HG03457 (cell line): Measurements from ENCODE around the gene ARHGEF17.
"Not testable (repeated sequence)": the region's sequence is repeated elsewhere in the genome, so short reads cannot be mapped to it uniquely, and the experiment has no call there.

Experiments
- ATAC-seq: cut with Tn5 transposase; IDR thresholded peaks from one replicate; pipeline ENCODE4 v1.9.1; 2021; ENCODE audit warnings: moderate number of reproducible peaks; ENCODE audit not compliant: unreplicated experiment

ARHGEF17 gene

GRCh38 chr11:73308003-73308960, at the start of gene ARHGEF17:
TSS of gene ARHGEF17 (plus strand) at chr11:73308276. CDS start at chr11:73308639, 363 bp downstream.
- peak; percentile 12 for ATAC-seq

DNA sequence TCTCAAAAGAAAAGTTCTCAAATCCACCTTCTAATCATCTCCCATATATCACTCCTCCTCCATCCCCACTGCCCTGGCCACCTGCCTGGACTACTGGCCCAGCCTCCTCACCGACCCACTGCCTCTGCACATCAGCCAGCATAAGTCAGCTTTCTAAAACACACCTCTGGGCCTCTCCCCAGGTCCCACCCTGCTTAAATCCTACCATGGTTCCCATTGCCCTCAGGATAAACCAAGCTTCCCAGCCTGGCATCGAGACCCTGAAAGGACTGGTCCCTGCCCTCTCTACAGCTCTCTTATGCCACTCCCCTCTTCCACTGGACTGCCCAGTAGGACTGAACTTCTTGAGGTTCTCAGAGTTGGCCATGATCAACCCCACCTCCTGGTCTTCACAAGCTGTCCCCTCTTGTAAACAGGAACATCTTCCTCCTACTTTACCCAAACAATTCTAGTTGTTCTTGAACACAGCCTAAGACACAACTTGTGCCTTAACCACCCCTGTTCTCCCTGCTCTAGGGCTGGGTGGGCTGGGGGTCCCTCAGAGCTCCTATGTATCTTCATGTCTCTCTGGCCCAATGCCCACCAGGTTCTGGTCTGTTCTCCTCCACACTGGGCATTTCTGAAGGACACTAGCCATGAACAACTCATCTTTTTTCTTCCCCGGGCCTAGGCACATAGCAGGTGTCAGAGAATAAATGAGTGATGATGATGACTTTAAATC, 48.5 kb upstream of the ARHGEF17 start:
- no peak for ATAC-seq

DNA sequence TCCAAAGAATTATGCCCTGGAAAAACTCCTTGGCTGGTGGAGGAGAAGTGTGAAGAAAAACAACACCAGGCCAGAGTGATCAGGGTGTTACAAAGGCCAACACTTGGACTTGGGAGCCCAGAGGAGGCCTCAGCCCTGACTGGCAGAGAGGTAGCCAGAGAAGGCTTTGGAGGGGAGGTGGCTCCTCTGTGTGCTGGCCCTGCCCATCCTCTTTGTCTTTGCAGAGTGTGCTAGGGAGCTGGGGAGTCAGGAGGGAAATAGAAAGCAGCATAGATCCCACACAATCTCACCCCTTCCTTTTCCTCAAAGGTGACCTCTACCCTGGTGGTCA, 48.0 kb upstream of the ARHGEF17 start:
- ATAC-seq: no peak

GRCh38 chr11:73262851-73263495, 45.1 kb upstream of the ARHGEF17 start:
- no peak for ATAC-seq

DNA sequence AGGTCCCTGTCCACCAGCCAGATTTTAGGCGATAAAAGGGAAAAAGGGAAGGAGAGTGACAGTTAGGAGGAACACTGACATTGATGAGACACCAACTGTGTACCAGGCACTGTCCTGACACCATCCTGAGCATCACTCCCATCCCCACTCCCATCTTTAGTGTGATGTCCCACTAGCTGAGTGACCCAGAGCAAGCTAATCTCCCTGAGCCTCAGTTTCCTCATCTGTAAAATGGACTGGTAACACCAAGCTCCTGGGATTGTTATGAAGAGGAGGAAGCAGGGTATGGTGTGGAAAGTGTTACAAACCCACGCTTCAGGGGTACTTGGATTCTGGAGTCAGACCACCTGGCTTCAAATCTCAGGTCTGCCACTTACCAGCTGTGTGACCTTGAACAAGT, 44.4 kb upstream of the ARHGEF17 start:
- ATAC-seq: no peak

DNA sequence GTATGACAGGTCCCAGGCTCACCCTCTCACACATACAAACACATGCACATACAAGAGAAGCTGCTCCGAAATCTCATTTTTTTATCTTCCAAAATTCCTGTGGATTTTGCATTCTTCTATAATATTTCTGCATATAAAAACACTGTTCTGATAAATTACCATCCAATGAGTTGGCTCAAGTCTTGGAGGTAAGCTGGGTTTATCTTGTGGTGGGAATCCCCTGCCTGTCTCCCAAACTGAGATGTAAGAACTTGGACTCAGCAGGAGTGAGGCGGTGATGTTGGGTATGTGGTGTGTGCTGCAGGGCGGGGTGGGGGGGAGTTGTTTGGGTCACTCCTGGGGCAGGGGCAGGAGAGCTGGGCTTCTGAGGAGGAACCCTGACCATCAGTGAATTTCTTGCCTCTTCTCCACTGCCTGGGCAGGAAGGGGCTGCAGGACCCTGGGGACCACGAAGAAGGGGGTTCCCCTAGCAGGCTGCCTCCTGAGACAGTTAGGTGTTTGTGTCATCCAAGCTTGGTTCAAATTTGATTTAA, 42.7 kb upstream of the ARHGEF17 start:
- no peak for ATAC-seq

GRCh38 chr11:73265853-73266645, 42.0 kb upstream of the ARHGEF17 start:
- ATAC-seq: no peak

- no peak for ATAC-seq
Observed at GRCh38 chr11:73266646-73267020, 41.4 kb upstream of the ARHGEF17 start.

- ATAC-seq: no peak
Observed at GRCh38 chr11:73267122-73267846, 40.8 kb upstream of the ARHGEF17 start.

- no peak for ATAC-seq
Observed at GRCh38 chr11:73267906-73268540, 40.1 kb upstream of the ARHGEF17 start.

DNA sequence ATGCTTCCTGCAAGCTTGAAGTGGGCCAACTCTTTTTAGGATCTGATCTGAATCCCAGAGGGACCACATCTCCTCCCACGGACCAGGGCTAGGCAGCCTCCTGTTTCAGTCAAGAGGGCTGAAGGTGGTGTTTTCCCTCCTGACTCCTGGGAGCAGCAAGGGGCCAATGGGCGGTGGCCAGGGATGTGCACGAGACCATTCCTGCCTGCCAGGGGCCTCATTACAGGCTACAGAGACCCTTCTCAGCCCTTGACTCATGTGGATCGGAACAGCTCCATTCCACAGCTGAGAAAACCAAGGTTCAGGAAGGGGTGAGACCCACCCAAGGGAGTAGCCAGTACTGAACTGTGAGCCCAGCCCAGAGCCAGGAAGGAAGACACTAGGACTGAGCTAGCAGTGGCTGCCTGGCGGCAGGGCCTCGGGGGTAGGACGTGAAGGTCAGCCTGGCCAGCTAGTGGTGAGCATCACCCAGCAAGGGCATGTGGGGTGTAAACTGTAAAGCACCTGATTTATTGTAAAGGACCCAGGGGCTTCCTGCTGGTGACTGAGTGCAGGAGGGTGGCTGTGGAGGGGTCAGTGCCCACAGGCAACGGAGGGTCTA, 39.3 kb upstream of the ARHGEF17 start:
- no peak for ATAC-seq

DNA sequence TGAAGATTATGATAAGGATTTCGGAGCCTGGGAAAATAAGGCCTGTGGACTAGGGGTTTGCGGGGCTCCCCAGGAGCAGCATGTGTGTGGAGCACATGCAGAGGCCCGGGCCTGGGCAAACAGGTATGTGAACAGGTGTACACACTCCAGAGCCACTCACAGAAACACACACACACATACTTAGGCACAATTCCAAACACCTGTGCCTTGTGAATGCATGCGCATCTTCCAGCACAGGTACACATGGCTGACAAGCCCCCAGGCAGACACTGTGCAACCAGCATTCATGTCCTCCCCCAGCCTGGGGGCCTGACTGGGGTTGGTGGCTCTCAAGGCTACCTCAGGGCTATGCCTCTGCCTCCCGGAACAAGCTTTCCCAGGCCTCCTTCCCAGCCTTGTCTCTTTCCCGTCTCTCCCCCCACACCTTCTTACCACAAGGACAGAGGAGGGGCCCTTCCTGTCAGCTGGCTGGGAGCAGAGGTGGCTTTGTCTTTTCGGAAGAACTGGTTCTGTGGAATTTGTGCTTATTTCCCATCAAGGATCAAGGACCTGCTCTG, 38.5 kb upstream of the ARHGEF17 start:
- ATAC-seq: no peak

- no peak for ATAC-seq
Observed at GRCh38 chr11:73270016-73270854, 37.8 kb upstream of the ARHGEF17 start.

DNA sequence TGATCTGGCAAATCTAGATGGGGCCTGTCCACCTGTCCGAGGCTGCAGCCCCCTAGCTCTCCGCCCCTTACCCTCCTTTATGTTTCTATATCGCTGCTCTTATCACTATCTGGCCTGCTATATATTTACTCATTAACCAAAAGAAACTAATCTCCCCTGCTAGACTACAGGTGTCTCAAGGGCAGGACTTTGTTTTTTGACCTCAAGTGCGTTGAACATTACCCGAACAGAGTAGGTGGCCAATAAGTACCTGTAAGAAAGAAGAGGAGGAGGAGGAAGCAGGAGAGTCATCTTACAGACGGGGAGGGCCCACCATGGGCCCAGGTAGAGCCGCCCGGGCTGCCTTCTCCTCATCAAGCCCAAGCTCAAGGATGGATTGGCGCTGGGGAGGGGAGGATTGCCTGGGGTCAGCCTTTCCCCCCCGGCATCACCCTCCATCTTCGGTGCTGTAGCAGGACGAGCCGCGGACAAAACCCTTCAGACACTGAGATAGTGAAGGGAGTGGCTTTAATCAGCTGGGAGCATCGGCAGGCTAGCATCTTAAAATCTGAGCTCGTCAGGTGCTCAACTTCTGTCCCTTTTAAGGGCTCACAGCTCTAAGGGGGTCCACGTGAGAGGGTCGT, 37.1 kb upstream of the ARHGEF17 start:
- no peak for ATAC-seq

GRCh38 chr11:73271478-73271865, 36.6 kb upstream of the ARHGEF17 start:
- not testable (repeated sequence) for ATAC-seq

DNA sequence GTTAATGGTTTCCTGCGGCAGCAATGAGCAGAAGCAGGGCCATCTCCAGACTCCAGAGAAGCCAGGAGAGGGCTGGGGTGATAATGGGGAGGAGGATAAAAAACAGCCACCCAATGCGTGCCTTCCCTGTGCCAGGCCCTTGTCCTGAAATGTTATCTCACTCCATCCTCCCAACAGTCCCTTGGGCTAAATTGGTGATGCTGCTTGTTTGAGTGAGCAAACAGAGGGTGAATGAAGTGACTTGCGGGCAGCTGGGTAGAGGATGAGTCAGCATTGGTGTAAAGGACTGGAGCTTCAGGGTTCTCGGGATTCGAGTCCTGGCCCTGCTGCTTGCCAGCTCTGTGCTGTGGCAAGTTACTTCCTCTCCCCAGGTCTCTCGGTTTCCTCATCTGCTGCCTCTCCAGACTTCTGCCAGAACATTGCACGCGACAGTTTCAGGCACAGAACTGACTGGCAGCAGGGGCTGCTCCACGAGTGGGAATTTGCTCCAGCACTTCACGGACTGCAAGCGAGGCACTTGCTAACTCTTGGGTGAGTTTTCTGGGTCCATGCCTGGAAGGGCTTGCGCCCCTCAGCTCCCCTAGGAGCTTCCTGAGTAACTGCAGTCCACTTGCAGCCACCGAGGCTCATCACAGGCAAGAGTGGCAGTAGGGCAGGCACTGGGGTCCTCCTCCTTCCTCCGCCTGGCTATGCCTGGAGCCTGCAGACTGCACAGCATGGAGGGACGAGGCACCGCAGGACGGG, 36.0 kb upstream of the ARHGEF17 start, which contains the start of gene P2RY6:
TSS of gene P2RY6 (plus strand) at position 403 of the 744 bp plus-strand sequence. CDS start 24,181 bp downstream, outside the sequence.
- no peak for ATAC-seq

DNA sequence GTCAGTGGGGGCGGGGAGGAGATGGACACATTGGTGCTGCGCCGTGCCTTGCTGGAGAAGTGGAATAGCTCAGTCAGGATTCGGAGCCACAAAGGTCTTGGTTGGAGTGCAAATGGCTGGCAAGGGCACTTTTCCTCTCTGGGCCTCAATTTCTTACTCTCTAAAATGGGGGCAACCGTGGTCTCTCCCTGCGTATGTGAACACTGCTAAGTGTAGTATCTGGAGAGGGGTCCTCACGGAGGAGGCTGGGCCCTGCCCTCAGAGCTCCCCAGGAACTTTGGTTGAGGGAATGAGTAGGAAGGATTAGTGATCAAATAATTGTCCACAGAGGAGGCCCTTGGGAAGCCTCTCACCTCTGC, 35.4 kb upstream of the ARHGEF17 start:
- ATAC-seq: no peak
